HG03521 (cell line): ENCODE data around the gene ACOXL.

ENCODE experiments used
- ATAC-seq: cut with Tn5 transposase; IDR thresholded peaks from one replicate; pipeline ENCODE4 v1.9.1; 2021; ENCODE audit warnings: mild to moderate bottlenecking, moderate library complexity; ENCODE audit not compliant: unreplicated experiment

The ACOXL gene

DNA sequence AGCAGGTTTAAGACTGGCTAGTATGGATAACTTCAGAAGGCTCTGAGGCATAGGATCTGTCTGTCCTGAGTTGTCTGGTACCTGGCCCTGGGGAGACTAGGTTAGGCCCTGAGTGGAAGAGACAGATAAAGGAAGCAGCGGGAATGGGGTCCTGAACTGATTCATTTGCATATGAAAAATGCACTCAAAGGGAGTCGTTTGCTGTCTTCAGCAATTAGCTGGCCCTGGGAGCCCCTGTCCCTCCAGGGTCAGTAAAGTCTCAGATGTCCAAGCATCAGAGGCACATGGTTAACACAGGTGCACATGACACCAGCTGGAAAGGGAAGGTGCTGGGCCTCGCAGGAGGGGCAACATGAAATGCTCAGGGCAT lies 172.4 kb downstream of the ACOXL start:
- no peak for ATAC-seq

DNA sequence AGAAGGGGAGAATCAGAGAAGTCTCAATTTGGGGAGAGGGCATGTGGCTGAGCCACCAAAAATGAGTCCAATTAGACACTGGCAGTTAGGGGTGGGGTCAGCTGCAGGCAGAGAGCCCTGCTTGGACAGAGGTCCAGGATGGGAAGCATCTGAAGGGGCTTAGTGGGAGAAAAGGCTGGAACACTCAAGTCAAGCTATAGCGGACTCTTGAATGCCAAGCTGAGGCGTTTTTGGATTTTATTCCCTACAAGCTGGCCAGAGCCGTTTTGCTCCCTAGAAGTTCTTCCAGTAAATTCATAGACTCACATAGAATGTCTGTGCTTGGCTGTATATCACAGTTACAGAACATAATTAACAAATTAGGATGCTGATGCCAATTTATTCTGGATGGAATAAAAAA lies 172.8 kb downstream of the ACOXL start:
- ATAC-seq, result no peak

DNA sequence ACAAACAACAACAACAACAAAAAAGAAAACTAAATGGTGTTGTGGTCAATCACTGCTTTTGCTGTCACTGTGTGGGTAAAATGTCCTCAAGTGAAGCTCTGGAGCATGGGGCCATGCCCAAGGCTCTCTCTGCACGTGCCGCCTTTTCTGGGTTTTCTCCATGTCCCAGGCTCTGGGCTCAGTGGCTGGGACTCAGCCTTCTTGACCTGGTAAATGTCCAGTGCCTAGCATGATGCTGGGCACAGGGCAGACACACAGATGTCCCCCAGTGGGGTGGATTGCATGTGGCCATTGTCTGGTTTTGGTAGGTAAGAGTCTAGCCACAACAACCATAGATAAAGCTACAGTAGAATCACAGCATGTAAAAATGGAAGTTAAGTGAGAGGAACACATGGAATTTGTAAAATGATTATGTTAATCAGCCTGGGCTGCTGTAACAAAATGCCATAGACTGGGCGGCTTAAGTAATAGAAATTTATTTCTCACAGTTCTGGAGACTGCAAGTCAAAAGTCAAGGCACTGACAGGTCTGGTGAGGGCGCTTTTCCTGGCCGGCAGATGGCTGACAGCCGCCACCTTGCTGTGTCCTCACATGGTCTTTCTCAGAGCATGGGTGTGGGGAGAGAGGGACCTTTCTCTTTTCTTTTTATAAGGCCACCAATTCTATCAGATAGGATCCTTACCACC lies 174.4 kb downstream of the ACOXL start:
- no peak for ATAC-seq

DNA sequence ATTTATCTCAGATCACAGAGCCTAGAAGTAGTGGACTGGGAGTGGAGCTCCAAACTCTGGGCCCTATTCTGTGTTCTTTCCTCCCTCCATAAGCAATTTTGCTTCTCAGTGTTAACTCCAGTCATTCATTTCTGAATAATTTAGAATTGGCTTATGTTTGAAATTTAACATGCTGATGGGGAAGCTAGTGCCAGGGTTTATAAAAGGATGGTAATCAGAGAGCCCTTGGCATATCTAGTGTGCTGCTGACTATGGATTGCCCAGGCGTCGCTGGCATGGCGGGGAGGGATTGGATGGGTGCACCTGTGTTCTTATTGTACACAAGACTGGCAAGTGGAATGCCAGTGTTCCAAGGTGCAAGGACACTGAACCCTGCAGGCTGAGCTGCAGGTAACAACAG lies 177.1 kb downstream of the ACOXL start:
- ATAC-seq, result no peak

DNA sequence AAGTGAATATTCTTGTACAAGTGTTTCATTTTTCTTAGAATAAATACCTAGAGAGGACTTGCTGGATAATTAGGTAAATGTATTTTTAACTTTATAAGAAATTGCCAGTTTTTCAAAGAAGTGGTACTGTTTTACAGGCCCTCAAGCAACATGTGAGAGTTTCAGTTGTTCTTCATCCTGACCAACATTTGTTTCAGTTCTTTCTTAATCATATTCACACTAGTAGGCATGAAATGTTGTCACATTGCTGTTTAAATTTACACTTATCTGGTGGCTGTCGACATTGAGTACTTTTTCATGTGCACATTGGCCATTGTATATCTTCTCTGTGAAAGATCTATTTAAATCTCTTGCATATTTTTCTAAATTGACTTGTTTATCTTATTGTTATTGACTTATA lies 178.1 kb downstream of the ACOXL start:
- ATAC-seq, result no peak

DNA sequence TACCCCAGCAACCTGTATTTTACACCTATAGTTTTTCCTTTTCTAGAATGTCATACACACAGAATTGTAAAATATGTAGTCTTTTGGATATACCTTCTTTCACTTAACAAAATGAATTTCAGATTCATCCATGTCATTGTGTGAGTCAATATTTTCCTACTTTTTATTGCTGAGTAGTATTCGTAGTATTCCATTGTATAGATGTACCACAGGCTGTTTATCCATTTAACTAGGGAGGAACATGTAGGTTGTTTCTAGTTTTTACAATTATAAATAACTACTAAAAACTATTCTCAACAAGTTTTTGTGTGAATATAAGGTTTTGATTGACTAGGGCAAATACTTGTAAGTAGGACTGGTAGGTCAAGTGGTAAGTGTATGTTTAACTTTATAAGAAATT lies 187.4 kb downstream of the ACOXL start:
- no peak for ATAC-seq

DNA sequence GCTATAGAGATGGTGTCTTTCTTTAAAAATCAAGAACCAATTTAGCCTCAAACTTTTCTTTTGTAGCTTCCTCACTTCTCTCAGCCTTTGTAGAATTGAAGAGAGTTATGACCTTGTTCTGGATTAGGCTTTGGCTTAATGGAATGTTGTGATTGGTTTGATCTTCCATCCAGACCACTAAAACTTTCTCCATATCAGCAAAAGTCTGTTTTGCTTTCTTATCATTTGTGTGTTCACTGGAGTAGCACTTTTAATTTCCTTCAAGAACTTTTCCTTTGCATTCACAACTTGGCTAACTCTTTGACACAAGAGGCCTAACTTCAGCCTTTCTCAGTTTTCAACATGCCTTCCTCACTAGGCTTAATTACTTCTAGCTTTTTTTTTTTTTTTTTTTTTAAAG lies 193.1 kb downstream of the ACOXL start:
- ATAC-seq, result no peak

DNA sequence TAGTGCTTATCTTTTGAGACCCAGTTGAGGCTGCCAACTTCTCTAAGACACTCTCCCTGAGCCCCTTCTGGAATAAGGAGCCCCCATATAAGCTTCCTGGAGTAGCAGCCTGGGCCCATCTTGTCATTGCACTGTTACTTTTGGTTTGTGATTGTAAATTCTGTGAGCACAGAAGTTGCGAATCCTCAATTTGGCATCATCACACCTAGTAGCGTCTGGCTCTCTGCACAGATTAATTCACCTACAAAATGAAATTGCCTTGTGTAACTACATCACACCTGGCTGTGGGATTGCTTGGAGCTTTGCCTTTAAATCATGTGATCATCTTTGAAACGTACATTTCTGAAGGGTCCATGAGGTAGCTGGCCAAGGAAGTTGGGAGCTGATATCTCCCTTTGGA lies 195.2 kb downstream of the ACOXL start:
- no peak for ATAC-seq

DNA sequence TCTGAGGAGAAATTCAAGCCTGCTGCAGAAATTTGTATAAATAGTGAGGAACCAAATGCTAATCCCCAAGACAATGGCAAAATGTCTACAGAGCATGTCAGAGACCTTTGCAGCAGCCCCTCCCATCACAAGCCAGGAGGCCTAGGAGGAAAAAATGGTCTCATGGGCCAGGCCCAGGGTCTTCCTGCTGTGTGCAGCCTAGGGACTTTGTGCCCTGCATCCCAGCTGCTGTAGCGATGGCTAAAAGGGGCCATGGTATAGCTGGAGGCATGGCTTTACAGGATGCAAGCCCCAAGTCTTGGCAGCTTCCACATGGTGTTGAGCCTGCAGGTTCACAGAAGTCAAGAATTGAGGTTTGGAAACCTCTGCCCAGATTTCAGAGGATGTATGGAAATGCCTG lies 197.2 kb downstream of the ACOXL start:
- no peak for ATAC-seq

DNA sequence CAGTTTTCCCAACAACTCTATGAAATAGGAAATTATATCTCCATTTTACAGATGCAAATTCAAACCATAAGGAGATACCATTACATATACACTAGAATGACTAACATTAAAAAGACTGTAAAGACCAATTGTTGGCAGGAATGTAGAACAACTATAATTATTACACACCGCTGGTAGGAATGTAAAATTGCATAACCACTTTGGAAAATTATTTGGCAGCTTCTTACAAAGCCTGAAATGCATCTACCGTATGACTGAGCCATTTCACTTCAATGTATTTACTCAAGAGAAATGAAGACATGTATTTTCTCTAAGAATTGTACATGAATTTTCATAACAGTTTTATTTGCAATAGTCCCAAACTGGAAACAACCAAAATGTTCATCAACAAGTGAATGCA lies 199.3 kb downstream of the ACOXL start:
- no peak for ATAC-seq

DNA sequence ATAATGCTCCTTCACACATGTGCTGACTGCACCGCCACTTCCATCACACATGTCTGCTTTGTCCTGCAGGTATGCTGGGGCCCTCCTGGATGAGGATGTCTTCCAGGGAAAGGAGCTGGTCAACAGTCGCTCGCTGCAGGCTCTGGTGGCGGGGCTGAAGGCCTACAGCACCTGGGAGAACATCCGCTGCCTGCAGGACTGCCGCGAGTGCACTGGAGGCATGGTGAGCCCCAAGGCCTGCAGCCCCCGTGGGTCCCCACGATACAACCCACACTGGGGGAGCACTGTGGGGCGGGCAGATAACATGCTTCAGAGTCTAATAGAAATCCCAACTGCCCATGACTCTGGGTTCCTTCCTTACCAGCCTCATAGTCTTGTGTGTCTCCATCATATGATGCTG lies 201.0 kb downstream of the ACOXL start:
- ATAC-seq, result no peak

DNA sequence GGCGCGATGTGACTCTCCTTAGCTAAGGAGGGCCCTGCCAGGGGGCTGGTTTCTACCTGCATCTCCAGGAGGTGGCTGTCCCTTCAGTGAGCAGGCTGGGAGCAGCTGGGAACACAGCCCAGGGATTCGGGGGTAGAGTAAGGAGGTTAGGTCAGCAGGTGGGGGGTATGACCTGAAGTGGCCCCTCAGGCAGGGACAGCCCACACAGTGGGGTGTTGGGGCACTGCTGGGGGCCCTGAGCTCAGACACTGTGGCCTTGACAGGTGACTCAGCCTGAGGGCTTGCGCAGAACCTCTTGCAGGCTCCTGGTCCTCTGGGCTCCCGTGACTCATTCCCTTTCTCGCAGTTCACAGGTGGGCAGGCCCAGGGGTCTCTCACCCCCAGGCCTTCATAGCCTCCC lies 202.6 kb downstream of the ACOXL start:
- ATAC-seq, result no peak

DNA sequence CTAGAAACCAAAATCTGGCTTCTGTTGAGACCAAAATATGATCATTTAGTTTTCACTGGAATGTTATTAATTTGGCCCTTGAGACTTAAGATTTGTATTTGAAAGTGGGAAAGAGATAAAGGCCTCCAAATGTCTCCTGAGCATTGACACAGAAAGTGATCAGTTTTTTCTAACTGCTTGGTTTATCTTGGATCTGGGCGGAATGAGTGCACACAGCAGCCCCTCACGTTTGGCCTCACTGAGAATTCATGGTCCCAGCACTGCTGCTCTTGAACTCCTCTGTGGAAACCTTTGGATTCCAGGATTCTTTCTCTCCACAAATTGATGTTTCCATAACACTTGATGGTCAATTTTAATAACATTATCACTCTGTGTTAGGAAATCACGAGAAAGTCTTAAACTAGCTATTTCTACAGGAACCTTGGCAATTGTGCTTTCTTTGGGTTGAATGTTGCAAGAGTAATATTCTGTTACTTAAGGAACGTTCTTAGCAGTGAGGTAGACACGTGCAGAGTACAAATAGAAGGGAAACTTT lies 208.1 kb downstream of the ACOXL start:
- ATAC-seq, result no peak

DNA sequence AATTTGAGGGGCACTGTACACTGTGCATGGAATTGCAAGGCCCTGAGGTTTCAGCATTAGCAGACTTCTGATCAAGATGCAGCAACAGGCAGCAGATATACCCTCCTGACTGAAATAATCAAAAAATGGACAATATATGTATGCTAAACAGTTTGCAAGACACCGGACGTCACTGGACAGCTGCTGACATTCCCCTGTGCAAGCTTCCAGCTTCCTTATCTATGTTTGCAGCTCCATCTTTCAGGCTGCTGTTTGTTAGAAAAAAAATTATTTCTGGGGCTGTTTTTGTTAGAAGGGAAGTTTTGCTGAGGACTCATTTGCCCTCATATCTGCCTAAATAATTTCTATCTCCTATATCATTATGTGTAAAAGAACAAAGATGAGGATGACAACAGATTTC lies 208.9 kb downstream of the ACOXL start:
- no peak for ATAC-seq

DNA sequence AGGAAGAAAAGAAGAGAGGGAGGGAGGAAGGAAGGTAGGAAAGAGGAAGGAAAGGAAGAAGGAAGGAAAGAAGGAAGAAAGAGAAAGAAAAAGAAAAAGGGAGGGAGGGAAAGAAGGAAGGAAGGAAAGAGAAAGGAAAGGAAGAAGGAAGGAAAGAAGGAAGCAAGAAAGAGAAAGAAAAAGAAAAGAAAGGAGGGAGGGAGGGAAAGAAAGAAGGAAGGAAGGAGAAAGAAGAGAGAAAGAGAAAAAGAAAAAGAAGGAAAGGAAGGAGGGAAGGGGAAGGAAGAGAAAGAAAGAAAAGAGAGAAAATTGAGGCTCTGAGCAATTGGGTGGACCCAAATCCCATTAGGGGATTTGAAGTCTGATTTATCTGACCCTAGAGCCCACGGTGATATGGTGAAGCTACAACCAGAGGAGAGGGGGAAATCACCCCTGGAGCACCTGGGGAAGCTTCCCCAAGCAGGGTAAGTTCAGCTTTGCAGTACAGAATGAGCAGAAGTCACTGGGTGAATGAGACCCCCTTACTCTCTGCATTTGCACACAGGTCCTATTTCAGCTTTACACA lies 210.8 kb downstream of the ACOXL start:
- no peak for ATAC-seq

DNA sequence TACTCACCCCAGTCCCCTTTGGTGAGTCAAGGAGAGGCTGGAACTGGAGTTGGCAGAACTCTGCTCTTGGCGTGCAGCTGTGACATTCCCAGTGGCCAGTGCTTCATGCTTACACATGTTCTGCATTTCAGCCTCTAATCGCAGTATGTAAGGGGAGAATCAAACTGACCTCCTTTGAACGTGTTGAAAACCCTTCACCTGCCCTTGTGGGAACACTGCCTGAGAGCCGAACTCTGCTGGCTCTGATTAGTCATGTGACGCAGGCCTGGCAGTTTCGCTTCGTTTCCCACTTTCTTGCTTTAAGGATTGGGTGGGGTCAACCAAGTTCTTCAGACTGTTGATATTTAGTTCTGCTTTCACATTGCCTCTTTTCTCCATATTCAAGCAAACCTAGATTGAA lies 214.5 kb downstream of the ACOXL start:
- no peak for ATAC-seq

DNA sequence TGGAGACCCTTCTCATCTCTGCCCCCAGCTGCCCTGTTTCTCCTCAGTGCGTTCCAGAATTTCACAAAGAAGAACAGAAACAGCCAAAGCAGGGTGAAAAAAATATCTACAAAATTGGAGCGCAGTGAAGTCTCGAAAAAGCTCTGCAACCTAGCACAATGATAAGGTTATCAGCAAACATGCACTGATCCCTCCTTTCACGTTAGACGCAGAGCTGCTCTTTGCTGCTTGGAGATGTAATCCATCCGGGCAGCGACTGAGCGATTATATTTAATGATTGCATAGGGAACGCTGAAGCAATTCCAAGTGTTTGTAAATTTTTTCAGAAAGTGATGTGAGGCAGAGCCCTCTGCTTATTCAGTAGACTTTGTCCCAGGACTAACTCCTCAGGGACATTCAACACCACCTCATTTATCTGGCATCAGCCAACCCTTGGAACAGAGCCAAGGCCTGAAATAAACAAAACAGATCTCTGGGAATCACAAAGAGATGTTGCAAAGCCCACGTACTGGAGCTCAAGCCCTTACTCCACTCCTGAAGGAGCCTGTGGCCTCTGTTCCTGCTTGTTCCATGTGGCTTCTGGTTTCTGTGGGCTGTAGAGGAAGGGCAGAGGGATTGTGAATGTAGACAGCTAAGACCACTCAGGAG lies 215.8 kb downstream of the ACOXL start:
- ATAC-seq, result no peak

DNA sequence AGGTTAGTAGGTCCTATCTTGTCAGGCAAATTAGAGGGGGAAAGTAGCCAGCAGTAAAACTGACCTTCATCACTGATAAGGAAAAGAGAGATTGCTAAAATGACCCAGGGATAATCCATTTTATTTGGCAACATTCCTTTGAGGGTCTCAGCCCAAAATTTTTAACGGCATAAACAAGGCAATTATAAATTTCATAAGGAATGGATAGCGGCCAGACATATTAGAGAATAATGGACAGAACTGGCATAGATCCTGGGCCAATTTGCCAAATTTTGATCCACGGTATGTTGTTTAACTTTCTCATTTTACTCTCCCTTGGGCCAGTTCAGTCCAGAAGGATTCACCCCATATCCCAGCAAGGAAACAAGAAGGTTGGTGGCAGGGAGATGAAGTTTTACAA lies 217.9 kb downstream of the ACOXL start:
- ATAC-seq, result no peak

DNA sequence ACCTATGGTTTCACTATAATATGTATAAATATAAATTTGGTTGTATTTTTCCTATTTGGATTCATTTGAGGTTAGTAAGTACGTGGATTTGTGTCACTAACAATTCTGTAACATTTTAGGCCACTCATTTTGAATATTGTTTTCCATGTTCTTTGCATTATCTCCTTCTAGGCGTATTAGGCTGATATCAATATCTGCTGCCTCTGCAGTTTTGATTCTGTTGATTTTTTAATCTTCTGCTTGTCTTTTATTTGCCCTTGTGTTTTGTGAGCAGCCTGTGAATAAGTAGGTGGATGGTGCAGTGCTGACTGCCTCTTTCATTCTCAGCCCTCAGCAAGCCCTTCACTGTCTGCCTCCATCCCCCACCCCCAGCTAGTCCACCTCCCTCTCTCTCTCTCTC lies 222.7 kb downstream of the ACOXL start:
- ATAC-seq, result no peak

DNA sequence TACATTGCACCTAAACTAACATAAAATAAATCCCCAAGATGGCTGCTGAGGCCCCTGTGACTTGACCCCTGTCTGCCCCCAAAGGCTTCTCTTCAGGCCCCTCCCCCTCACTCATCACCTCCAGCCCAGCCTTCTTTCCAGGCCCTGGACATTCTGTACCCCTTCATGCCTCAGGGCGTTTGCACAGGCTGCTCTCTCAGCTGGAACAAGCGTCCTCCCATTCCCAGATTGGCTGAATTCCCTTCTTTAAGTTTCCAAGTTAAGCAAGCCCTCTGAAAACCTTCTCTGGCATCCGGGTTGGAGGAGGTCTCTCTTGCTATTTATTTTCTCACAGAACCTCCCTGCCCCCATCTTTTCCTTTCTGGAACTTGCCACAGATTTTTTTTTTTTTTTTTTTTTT lies 223.2 kb downstream of the ACOXL start:
- ATAC-seq, result no peak

DNA sequence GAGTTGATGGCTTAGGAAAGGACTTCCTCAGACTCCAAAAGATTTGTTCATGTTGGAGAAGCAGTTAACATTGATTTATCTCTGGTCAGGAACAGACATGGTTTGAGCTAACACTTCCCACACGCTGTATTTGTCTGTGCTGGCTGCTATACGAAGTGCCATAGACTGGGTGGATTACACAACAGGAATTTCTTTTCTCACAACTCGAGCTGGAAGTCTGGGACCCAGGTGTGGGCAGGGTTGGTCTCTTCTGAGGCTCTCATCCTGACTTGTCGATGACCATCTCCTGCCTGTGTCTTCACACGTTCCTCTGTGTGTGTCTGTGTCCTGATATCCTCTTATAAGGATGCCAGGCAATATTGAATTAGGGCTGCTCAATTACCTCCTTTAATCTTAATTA lies 224.9 kb downstream of the ACOXL start:
- no peak for ATAC-seq

DNA sequence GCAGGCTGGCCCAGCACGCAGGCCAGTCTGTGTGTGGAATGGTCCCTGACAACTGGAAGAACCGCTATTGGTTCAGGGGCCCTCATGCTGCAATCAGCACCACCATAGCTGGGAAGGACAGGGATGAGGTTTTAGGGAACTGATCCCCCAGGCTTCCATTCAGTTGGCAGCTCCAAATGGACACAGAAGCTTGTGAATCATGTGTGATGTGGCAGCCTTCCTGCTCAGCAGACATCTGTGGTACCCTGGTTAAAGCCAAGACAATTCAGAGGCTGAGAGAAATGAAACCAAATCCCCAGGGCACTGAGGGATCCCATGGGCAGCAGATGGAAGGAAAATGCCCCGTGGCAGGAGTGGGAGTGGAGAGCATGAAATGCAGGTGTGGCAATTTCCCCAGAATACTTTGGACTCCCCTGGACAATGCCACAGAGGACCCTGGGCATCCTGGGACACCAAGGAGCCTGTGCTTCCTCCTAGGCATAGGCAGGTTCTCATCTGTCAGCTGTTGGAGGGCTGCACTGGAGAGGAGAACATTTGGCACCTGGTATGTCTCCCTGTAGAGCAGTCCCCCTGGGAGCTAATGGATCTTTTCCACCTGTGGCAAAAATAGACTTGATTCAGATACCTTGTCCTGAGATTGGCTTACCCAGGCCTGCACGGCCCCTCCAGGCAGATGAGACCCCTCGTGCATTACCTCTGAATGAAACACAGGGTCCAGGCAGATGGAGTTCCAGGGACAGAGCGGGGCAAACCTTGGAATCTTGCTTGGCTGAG lies 226.2 kb downstream of the ACOXL start:
- ATAC-seq, result no peak
